Measurements from ENCODE around the gene HUNK.

DNA sequence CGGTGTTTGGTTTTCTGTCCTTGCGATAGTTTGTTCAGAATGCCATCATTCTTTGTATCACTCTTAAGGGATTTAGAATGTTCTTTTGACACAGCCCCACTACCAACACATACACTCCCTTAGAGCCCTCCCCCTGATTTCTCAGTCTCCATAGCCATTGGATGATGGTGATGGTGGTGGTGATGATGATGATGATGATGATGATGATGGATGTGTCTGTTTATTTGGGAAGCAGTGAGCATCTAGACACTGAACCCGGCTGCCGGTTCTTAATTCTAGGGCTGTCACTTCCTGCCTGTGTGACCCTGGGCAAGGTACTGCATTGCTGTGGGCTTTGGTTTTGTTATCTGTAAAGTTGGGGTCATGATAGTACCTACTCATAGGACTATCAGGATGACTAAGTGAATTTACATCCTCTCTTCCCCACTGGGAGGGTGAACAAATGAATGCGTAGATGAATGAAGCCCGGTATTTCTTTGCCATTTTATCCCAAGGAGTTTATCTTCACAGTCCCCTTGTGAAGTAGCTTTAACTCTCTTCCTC lies 100.7 kb downstream of the HUNK start:
- TF ChIP-seq POLR2A (IDR thresholded peaks at IDR 0.05; ENCODE audit: extremely low read depth, insufficient read length) (no peak), MYC (IDR thresholded peaks at IDR 0.05; ENCODE audit: low read depth, low read length) (no peak)
- TF ChIP-seq, protein P1, sequence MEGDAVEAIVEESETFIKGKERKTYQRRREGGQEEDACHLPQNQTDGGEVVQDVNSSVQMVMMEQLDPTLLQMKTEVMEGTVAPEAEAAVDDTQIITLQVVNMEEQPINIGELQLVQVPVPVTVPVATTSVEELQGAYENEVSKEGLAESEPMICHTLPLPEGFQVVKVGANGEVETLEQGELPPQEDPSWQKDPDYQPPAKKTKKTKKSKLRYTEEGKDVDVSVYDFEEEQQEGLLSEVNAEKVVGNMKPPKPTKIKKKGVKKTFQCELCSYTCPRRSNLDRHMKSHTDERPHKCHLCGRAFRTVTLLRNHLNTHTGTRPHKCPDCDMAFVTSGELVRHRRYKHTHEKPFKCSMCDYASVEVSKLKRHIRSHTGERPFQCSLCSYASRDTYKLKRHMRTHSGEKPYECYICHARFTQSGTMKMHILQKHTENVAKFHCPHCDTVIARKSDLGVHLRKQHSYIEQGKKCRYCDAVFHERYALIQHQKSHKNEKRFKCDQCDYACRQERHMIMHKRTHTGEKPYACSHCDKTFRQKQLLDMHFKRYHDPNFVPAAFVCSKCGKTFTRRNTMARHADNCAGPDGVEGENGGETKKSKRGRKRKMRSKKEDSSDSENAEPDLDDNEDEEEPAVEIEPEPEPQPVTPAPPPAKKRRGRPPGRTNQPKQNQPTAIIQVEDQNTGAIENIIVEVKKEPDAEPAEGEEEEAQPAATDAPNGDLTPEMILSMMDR (IDR thresholded peaks at IDR 0.05; ENCODE audit: low read depth, low read length): no peak
- TF ChIP-seq, protein P2, sequence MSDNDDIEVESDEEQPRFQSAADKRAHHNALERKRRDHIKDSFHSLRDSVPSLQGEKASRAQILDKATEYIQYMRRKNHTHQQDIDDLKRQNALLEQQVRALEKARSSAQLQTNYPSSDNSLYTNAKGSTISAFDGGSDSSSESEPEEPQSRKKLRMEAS (IDR thresholded peaks at IDR 0.05; ENCODE audit: low read depth, low read length): no peak
